ENCODE data around the gene HRH1.
A peak's percentile ranks its signal among the peaks of the same experiment; 100 is the strongest.
"Not testable (repeated sequence)": the region's sequence is repeated elsewhere in the genome, so short reads cannot be mapped to it uniquely, and the experiment has no call there.

Gene HRH1

GRCh38 chr3:11201251-11202019, 47.1 kb downstream of the HRH1 start:
- no peak for DNase-seq (ENCODE audit: insufficient read length, low spot score)
- no peak for FAIRE-seq

GRCh38 chr3:11203961-11204360, 49.7 kb downstream of the HRH1 start:
- FAIRE-seq = no peak
- no peak for DNase-seq (ENCODE audit: insufficient read length, low spot score)

- FAIRE-seq = no peak
- no peak for DNase-seq (ENCODE audit: insufficient read length, low spot score)
Measured at GRCh38 chr3:11204697-11205348, 50.5 kb downstream of the HRH1 start.

- not testable (repeated sequence) for DNase-seq (ENCODE audit: insufficient read length, low spot score); FAIRE-seq
Measured at GRCh38 chr3:11205881-11206280, 51.6 kb downstream of the HRH1 start.

GRCh38 chr3:11206316-11206715, 52.0 kb downstream of the HRH1 start:
- no peak for DNase-seq (ENCODE audit: insufficient read length, low spot score)
- no peak for FAIRE-seq

- DNase-seq (ENCODE audit: insufficient read length, low spot score) (no peak), FAIRE-seq (no peak)
Measured at GRCh38 chr3:11206953-11207352, 52.7 kb downstream of the HRH1 start.

- FAIRE-seq = no peak
- DNase-seq (ENCODE audit: insufficient read length, low spot score) = no peak
Measured at GRCh38 chr3:11211531-11212298, 57.4 kb downstream of the HRH1 start.

- DNase-seq (ENCODE audit: insufficient read length, low spot score) (peak; percentile 69), FAIRE-seq (no peak)
Measured at GRCh38 chr3:11212299-11212608, 58.0 kb downstream of the HRH1 start.

- FAIRE-seq (no peak), DNase-seq (ENCODE audit: insufficient read length, low spot score) (no peak)
Measured at GRCh38 chr3:11212784-11213183, 58.5 kb downstream of the HRH1 start.

- FAIRE-seq (no peak), DNase-seq (ENCODE audit: insufficient read length, low spot score) (no peak)
Measured at GRCh38 chr3:11213810-11214450, 59.6 kb downstream of the HRH1 start.

- FAIRE-seq (no peak), DNase-seq (ENCODE audit: insufficient read length, low spot score) (no peak)
Measured at GRCh38 chr3:11214451-11214978, 60.2 kb downstream of the HRH1 start.

- not testable (repeated sequence) for FAIRE-seq; DNase-seq (ENCODE audit: insufficient read length, low spot score)
Measured at GRCh38 chr3:11217370-11217769, 63.1 kb downstream of the HRH1 start.

GRCh38 chr3:11220230-11220629, 65.9 kb downstream of the HRH1 start:
- no peak for FAIRE-seq
- no peak for DNase-seq (ENCODE audit: insufficient read length, low spot score)

GRCh38 chr3:11221818-11222415, 67.6 kb downstream of the HRH1 start:
- FAIRE-seq (no peak), DNase-seq (ENCODE audit: insufficient read length, low spot score) (no peak)

- FAIRE-seq = no peak
Measured at GRCh38 chr3:11224010-11224409, 69.7 kb downstream of the HRH1 start.

GRCh38 chr3:11224870-11225229, 70.6 kb downstream of the HRH1 start:
- FAIRE-seq (no peak), DNase-seq (ENCODE audit: insufficient read length, low spot score) (no peak)

More at GRCh38 chr3:11224010-11224409, 69.7 kb downstream of the HRH1 start:
- DNase-seq (ENCODE audit: insufficient read length, low spot score) = no peak

GRCh38 chr3:11226042-11226370, 71.7 kb downstream of the HRH1 start:
- DNase-seq (ENCODE audit: insufficient read length, low spot score) = no peak
- no peak for FAIRE-seq

GRCh38 chr3:11228041-11228440, 73.7 kb downstream of the HRH1 start:
- no peak for FAIRE-seq

GRCh38 chr3:11230125-11230524, 75.8 kb downstream of the HRH1 start:
- DNase-seq (ENCODE audit: insufficient read length, low spot score) (no peak), FAIRE-seq (no peak)

More at GRCh38 chr3:11228041-11228440, 73.7 kb downstream of the HRH1 start:
- no peak for DNase-seq (ENCODE audit: insufficient read length, low spot score)

- FAIRE-seq = no peak
- DNase-seq (ENCODE audit: insufficient read length, low spot score) = no peak
Measured at GRCh38 chr3:11230832-11231231, 76.5 kb downstream of the HRH1 start.

- FAIRE-seq (no peak), DNase-seq (ENCODE audit: insufficient read length, low spot score) (no peak)
Measured at GRCh38 chr3:11235385-11235784, 81.1 kb downstream of the HRH1 start.
